BE2C (cell line): Measurements from ENCODE around the gene CCDC85B.

ENCODE experiments used
- DNase-seq: peaks from one replicate; pipeline ENCODE4 v3.0.0-alpha.2; 2020
- H3K27me3 ChIP-seq: fragments of 250-450 bp; sonication (Bioruptor Pico); 2 replicates; pipeline ENCODE4 v1.5.1; 2020; ENCODE audit warnings: mild to moderate bottlenecking
- H3K36me3 ChIP-seq: fragments of 250-450 bp; sonication (Bioruptor Pico); 2 replicates; pipeline ENCODE4 v1.5.1; 2020; ENCODE audit warnings: mild to moderate bottlenecking
- H3K4me1 ChIP-seq: fragments of 250-450 bp; sonication (Bioruptor Pico); 2 replicates; pipeline ENCODE4 v1.5.1; 2020
- H3K4me3 ChIP-seq: 2 replicates; pipeline ENCODE4 v1.5.1; 2011; ENCODE audit warnings: low read depth, low read length
- H3K9me3 ChIP-seq: fragments of 250-450 bp; sonication (Bioruptor Pico); 2 replicates; pipeline ENCODE4 v1.5.1; 2020
- TF ChIP-seq, protein P1 (sequence below): IDR thresholded peaks from 2 replicates; pipeline ENCODE4 v1.5.1; 2012; ENCODE audit warnings: mild to moderate bottlenecking, low read depth, low read length

Gene CCDC85B

DNA sequence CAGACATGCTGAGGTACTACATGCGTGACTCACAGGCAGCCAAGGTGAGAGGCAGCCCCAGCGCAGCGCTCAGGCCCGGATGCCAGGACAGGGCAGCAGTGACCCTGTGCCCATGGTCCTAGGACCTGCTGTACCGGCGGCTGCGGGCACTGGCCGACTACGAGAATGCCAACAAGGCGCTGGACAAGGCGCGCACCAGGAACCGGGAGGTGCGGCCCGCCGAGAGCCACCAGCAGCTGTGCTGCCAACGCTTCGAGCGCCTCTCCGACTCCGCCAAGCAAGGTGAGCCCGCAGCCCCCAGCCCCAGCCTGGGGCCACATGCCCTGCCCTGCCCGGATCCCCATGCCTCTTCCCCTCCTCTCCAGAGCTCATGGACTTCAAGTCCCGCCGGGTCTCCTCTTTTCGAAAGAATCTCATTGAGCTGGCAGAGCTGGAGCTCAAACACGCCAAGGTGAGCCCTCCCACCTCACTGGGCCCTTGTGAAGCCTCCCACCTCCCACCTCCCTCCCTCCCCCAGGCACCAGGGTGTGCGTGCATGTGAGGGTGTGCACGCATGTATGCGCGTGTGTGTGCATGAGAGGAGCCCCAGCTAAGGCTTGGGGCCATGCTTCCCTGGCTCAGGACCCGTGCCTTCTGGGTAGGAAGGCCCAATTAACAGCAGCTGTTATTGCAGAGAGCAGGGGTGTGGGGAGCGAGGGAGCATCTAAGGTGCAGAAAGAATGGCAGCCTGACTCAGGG, 37.8 kb upstream of the CCDC85B start:
- peaks cover 55% of the 10 kb centered on the region for H3K36me3 ChIP-seq
- TF ChIP-seq, protein P1, sequence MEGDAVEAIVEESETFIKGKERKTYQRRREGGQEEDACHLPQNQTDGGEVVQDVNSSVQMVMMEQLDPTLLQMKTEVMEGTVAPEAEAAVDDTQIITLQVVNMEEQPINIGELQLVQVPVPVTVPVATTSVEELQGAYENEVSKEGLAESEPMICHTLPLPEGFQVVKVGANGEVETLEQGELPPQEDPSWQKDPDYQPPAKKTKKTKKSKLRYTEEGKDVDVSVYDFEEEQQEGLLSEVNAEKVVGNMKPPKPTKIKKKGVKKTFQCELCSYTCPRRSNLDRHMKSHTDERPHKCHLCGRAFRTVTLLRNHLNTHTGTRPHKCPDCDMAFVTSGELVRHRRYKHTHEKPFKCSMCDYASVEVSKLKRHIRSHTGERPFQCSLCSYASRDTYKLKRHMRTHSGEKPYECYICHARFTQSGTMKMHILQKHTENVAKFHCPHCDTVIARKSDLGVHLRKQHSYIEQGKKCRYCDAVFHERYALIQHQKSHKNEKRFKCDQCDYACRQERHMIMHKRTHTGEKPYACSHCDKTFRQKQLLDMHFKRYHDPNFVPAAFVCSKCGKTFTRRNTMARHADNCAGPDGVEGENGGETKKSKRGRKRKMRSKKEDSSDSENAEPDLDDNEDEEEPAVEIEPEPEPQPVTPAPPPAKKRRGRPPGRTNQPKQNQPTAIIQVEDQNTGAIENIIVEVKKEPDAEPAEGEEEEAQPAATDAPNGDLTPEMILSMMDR: no peak
- H3K27me3 ChIP-seq: no peaks in the 10 kb centered on the region
- H3K4me1 ChIP-seq: no peaks in the 10 kb centered on the region
- DNase-seq: no peak
- no peaks in the 10 kb centered on the region for H3K9me3 ChIP-seq
- H3K4me3 ChIP-seq: no peak overlapping the region

DNA sequence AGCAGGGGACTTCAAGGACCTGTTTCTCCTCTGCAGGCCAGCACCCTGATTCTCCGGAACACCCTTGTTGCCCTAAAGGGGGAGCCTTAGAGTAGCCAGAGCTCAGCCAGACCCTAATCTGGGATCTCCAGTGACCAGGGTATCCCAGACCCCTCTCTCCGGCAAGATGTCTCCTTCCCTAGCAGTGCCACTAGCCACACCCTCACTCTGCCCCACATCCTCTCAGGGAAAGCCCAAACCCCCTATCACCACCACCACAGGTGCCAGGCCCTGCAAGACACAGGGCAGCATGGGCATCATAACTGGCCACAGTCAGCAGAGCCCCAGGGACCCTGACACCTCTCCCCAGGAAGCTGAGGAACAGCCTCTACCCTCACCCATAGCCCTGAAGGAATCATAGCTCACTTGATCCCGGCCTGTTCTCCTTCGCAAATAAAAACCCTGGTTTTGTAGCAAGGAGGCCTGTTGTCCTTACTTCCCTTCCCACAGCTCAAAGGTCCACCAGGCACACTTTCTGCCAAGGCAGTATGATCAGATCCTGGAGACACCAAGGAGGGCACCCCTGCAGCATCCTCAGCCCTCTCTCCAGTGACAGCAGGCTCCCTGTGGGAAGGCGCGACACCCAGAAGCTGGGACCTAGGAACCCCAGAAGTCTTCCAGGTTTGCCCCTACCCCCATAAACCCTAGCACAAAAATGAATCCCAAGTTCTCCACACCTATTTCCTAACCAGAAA, 37.1 kb upstream of the CCDC85B start:
- Histone ChIP-seq H3K27me3 (no peaks in the 10 kb centered on the region), H3K4me1 (no peaks in the 10 kb centered on the region), H3K9me3 (no peaks in the 10 kb centered on the region), H3K36me3 (peaks cover 55% of the 10 kb centered on the region), H3K4me3 (no peak overlapping the region)
- DNase-seq: no peak
- TF ChIP-seq, protein P1: peak; percentile 33

DNA sequence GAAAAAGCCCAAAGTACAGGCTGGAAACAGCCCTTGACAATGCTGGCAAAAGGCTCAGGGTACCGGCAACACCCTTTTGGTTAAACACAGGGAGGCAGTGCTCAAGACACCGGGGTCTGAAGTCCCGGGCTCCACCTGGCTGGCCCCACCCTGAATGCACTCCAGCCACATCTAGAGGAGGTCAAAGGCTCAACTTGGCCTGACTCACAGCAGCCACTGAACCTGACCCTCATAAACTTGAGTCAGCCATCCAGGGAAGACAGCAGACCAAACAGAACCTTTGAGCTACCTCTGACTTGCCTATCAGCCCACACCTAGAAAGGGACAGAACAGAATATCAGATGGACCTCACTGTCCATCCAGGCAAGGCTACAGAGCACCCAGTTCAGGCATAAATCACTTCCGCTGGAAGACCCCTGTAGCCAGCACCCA, 36.3 kb upstream of the CCDC85B start:
- Histone ChIP-seq H3K4me3 (no peak overlapping the region), H3K4me1 (no peaks in the 10 kb centered on the region), H3K9me3 (no peaks in the 10 kb centered on the region), H3K36me3 (peaks cover 55% of the 10 kb centered on the region), H3K27me3 (no peaks in the 10 kb centered on the region)
- DNase-seq: no peak
- TF ChIP-seq, protein P1: no peak

- Histone ChIP-seq H3K9me3 (no peaks in the 10 kb centered on the region), H3K4me3 (no peak overlapping the region), H3K27me3 (no peaks in the 10 kb centered on the region), H3K36me3 (peaks cover 55% of the 10 kb centered on the region), H3K4me1 (no peaks in the 10 kb centered on the region)
- TF ChIP-seq, protein P1: no peak
- no peak for DNase-seq
Observed at GRCh38 chr11:65854852-65855837, 35.3 kb upstream of the CCDC85B start.

DNA sequence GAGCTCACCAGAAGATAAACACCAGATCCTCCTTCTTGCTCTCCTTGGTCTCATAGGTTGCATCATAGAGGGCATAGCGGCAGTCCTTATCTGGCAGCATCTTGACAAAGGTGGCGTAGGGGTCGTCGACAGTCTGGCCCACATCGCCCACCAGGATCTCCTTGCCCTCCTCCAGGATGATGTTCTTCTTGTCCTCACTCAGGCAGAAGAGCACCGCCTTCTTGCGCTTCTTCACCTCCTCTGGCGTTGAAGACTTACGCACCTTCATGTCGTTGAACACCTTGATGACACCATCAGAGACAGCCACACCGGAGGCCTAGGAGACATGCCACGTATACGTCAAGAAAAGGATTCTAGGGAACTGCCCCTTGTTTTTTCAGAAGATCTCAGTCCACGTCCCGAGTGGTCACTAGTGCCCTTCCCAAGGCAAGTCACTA, 34.5 kb upstream of the CCDC85B start:
- peaks cover 55% of the 10 kb centered on the region for H3K36me3 ChIP-seq

More for the DNA sequence above, 34.5 kb upstream of the CCDC85B start:
- no peaks in the 10 kb centered on the region for H3K4me1 ChIP-seq
- peak overlapping the region; percentile 89 for H3K4me3 ChIP-seq
- H3K9me3 ChIP-seq: no peaks in the 10 kb centered on the region
- no peaks in the 10 kb centered on the region for H3K27me3 ChIP-seq
- DNase-seq: no peak
- TF ChIP-seq, protein P1: no peak
